Measurements from ENCODE around the gene MUC16.
"Not testable (repeated sequence)": the region's sequence is repeated elsewhere in the genome, so short reads cannot be mapped to it uniquely, and the experiment has no call there.

The MUC16 gene

GRCh38 chr19:9009935-9010651 is at the start of gene MUC16:
MUC16 (minus strand) TSS chr19:9010409.
- TF ChIP-seq CTCF (IDR thresholded peaks at IDR 0.05; ENCODE audit: control insufficient read depth, extremely low read depth, insufficient read depth): no peak
- no peak for DNase-seq (ENCODE audit: low read depth)
- H3K4me3 ChIP-seq (ENCODE audit: low read depth, low read length): no peak within 1 kb of the TSS

- H3K4me3 ChIP-seq (ENCODE audit: low read depth, low read length): no peak overlapping the region
- no peak for DNase-seq (ENCODE audit: low read depth)
- no peak for TF ChIP-seq CTCF (IDR thresholded peaks at IDR 0.05; ENCODE audit: control insufficient read depth, extremely low read depth, insufficient read depth)
Measured at GRCh38 chr19:9058905-9059667, 48.9 kb upstream of the MUC16 start.

- H3K4me3 ChIP-seq (ENCODE audit: low read depth, low read length): no peak overlapping the region
- DNase-seq (ENCODE audit: low read depth): no peak
- TF ChIP-seq CTCF (IDR thresholded peaks at IDR 0.05; ENCODE audit: control insufficient read depth, extremely low read depth, insufficient read depth): no peak
Measured at GRCh38 chr19:9057505-9058258, 47.5 kb upstream of the MUC16 start.

- DNase-seq (ENCODE audit: low read depth): not testable (repeated sequence)
Measured at GRCh38 chr19:9056131-9056530, 45.9 kb upstream of the MUC16 start.

DNA sequence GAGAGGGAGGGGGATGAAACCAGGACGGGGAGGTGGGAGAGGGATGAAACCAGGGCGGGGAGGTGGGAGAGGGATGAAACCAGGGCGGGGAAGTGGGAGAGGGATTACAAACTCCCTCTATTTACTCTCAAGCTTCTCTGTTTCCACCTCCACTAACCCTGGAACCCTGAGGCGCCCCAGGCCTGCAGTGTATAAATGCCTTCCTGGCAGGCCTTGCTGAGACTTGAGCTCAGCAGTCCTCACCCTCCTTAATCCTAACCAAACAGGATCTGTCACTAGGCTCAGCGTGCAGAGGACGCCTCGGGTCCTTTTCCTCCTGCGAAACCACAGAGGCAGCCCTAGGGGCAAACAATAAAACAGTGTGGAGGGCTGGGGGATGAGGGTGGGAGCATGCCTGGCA is 44.6 kb upstream of the MUC16 start:
- TF ChIP-seq CTCF (IDR thresholded peaks at IDR 0.05; ENCODE audit: control insufficient read depth, extremely low read depth, insufficient read depth): no peak
- no peak overlapping the region for H3K4me3 ChIP-seq (ENCODE audit: low read depth, low read length)
- no peak for DNase-seq (ENCODE audit: low read depth)

More at GRCh38 chr19:9056131-9056530, 45.9 kb upstream of the MUC16 start:
- not testable (repeated sequence) for H3K4me3 ChIP-seq (ENCODE audit: low read depth, low read length)

GRCh38 chr19:9054207-9054606 is 44.0 kb upstream of the MUC16 start:
- no peak for TF ChIP-seq CTCF (IDR thresholded peaks at IDR 0.05; ENCODE audit: control insufficient read depth, extremely low read depth, insufficient read depth)
- H3K4me3 ChIP-seq (ENCODE audit: low read depth, low read length): no peak overlapping the region
- no peak for DNase-seq (ENCODE audit: low read depth)

- DNase-seq (ENCODE audit: low read depth); H3K4me3 ChIP-seq (ENCODE audit: low read depth, low read length): not testable (repeated sequence)
Measured at GRCh38 chr19:9053674-9054073, 43.5 kb upstream of the MUC16 start.

All from LNCaP clone FGC (cell line).